Suprapubic skin (tissue), 4 donors: ENCODE data around the gene CRB1. TPM values are rescaled to one million over a fixed set of nuclear protein-coding genes. Genes with fewer than 3 reads are reported as not detected.
"Not testable (repeated sequence)": the region's sequence is repeated elsewhere in the genome, so short reads cannot be mapped to it uniquely, and the experiment has no call there.

Source experiments
- DNase-seq, 2 donors: peaks; one replicate each; pipeline ENCODE4 v3.0.0-alpha.2; 2019; ENCODE audit warnings: low spot score in 2 of 2
- H3K27ac ChIP-seq: fragments of 200-600 bp; sonication (generic); one replicate; pipeline ENCODE4 v1.5.1; 2019
- H3K27me3 ChIP-seq: fragments of 200-600 bp; sonication (generic); one replicate; pipeline ENCODE4 v1.5.1; 2019
- H3K36me3 ChIP-seq: fragments of 200-600 bp; sonication (generic); one replicate; pipeline ENCODE4 v1.5.1; 2019
- H3K4me1 ChIP-seq: fragments of 200-600 bp; sonication (generic); one replicate; pipeline ENCODE4 v1.5.1; 2019
- H3K4me3 ChIP-seq: fragments of 200-600 bp; sonication (generic); one replicate; pipeline ENCODE4 v1.5.1; 2019; ENCODE audit warnings: mild to moderate bottlenecking
- H3K9me3 ChIP-seq: fragments of 200-600 bp; sonication (generic); one replicate; pipeline ENCODE4 v1.5.1; 2019
- CTCF ChIP-seq, 2 donors: fragments of 200-600 bp in 1 of 2; fragments of 450-650 bp in 1 of 2; sonication (generic) in 1 of 2; IDR thresholded peaks; one replicate each; pipeline ENCODE4 v1.5.1; 2016 to 2019; ENCODE audit warnings: antibody characterized with exemption in 2 of 2, mild to moderate bottlenecking in 1 of 2, moderate library complexity in 1 of 2
- EP300 ChIP-seq: sonication (generic); formaldehyde crosslinking; IDR thresholded peaks from one replicate; pipeline ENCODE4 v1.6.1; 2017; ENCODE audit warnings: antibody characterized with exemption
- POLR2A ChIP-seq, 2 donors: fragments of 450-650 bp; IDR thresholded peaks; one replicate each; pipeline ENCODE4 v1.6.1; 2017; ENCODE audit warnings: antibody characterized with exemption in 2 of 2, mild to moderate bottlenecking in 2 of 2, moderate library complexity in 2 of 2
- POLR2AphosphoS5 ChIP-seq, 3 donors: sonication (generic); formaldehyde crosslinking; IDR thresholded peaks; one replicate each; pipeline ENCODE4 v1.6.1; 2017; ENCODE audit warnings: antibody characterized with exemption in 3 of 3
- WGBS: methylation state at CpG from one replicate; pipeline ENCODE4 v1.1.5; 2018; 5-methylcytosine and 5-hydroxymethylcytosine counted together
- total RNA-seq, 4 donors: library from RNA; depleted of rRNA; stranded (reverse); fragments of >200 nt; gene quantifications; one replicate each; pipeline ENCODE4 v1.1.0, GENCODE V29; 2016

The CRB1 gene
- total RNA-seq, 4 donors from 2014 or later = 0.16 TPM; not detected in 3

DNA sequence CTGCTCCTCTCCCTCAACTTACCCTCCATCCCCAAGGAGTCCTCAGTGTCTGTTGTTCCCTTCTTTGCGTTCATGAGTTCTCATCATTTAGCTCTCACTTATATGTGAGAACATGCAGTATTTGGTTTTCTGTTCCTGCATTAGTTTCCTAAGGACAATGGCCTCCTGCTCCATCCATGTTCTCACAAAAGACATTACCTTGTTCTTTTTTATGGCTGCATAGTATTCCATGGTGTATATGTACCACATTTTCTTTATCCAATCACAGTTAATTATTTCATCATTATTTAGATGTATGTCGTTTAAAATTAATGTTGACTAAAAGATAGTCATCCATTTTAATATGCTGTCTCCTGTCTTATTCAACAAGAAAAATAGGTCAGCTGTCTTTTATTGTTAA, 134.1 kb downstream of the CRB1 start:
- H3K9me3 ChIP-seq = no peaks in the 10 kb centered on the region
- no peaks in the 10 kb centered on the region for H3K4me1 ChIP-seq
- TF ChIP-seq POLR2AphosphoS5 (IDR thresholded peaks at IDR 0.05) (no peak), EP300 (no peak), POLR2A (IDR thresholded peaks at IDR 0.05) (no peak), CTCF (IDR thresholded peaks at IDR 0.05) (no peak)
- 98% methylated on average over 2 of the region's 2 CpGs for WGBS
- H3K4me3 ChIP-seq = no peak overlapping the region
- H3K36me3 ChIP-seq = no peaks in the 10 kb centered on the region
- DNase-seq = no peak
- no peak overlapping the region for H3K27ac ChIP-seq
- no peaks in the 10 kb centered on the region for H3K27me3 ChIP-seq

- not testable (repeated sequence) for H3K9me3 ChIP-seq, H3K4me3 ChIP-seq, H3K4me1 ChIP-seq, H3K36me3 ChIP-seq, DNase-seq, H3K27me3 ChIP-seq, H3K27ac ChIP-seq
- 88% methylated on average over 8 of the region's 8 CpGs for WGBS
Measured at GRCh38 chr1:197404774-197405173, 136.7 kb downstream of the CRB1 start.

DNA sequence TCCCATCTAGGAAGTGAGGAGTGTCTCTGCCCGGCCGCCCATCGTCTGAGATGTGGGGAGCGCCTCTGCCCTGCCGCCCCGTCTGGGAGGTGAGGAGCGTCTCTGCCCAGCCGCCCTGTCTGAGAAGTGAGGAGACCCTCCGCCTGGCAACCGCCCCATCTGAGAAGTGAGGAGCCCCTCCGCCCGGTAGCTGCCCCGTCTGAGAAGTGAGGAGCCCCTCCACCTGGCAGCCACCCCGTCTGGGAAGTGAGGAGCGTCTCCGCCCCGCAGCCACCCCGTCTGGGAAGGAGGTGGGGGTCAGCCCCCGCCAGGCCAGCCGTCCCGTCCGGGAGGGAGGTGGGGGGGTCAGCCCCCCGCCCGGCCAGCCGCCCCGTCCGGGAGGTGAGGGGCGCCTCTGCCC, 137.6 kb downstream of the CRB1 start:
- WGBS = no CpG with 5 or more reads among the region's 28 CpGs
- not testable (repeated sequence) for H3K4me3 ChIP-seq, H3K36me3 ChIP-seq, H3K4me1 ChIP-seq, H3K9me3 ChIP-seq, H3K27me3 ChIP-seq, DNase-seq, H3K27ac ChIP-seq

DNA sequence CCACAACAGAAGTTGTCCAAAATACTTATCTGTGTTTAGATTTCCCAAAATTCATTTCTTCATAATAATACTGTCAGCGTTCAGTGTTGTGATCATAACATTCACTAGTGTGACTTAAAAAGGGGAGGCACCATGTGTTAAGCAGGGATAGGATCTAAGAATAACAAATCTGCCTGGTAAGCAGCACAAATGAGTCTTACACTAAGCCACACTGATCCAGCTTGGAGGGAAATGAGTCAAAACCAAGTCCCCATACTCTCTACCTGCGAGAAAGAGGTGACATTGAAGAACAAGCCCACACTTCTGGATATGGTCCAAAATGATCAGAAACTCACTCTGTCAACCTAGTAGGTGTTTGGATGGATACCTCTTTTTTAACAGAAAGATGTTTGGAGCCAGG, 145.5 kb downstream of the CRB1 start:
- Histone ChIP-seq H3K4me3 (no peak overlapping the region), H3K27me3 (no peaks in the 10 kb centered on the region), H3K4me1 (no peaks in the 10 kb centered on the region), H3K27ac (no peak overlapping the region), H3K36me3 (no peaks in the 10 kb centered on the region), H3K9me3 (no peaks in the 10 kb centered on the region)
- DNase-seq = no peak
- no peak for TF ChIP-seq CTCF (IDR thresholded peaks at IDR 0.05)
- no peak for TF ChIP-seq POLR2A (IDR thresholded peaks at IDR 0.05)
- no peak for TF ChIP-seq EP300
- no peak for TF ChIP-seq POLR2AphosphoS5 (IDR thresholded peaks at IDR 0.05)
- WGBS = 80% methylated on average over 2 of the region's 2 CpGs

GRCh38 chr1:197415221-197415620, 147.2 kb downstream of the CRB1 start:
- 84% methylated on average over 3 of the region's 3 CpGs for WGBS
- no peak for DNase-seq
- Histone ChIP-seq H3K36me3 (no peaks in the 10 kb centered on the region), H3K4me3 (no peak overlapping the region), H3K27me3 (no peaks in the 10 kb centered on the region), H3K4me1 (no peaks in the 10 kb centered on the region), H3K9me3 (no peaks in the 10 kb centered on the region), H3K27ac (no peak overlapping the region)
- TF ChIP-seq CTCF (IDR thresholded peaks at IDR 0.05) (no peak), EP300 (no peak)

DNA sequence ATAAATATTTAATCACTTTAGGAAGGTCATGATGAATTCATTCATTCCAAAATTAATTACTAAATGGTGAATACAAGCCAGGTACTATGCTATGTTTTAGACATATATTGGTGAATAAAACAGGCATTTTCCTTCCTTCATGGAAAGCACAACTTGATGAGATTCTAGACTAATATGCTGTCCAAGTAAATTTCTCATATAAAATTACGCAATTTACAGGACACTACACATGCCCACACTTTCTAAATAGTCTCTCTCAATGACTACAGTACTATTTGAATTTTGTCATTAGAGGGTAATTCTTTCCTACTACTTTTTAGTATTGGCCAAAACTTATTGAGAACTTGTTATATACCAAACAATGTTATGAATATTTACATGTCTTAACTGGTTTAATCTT, 150.6 kb downstream of the CRB1 start:
- DNase-seq = no peak
- Histone ChIP-seq H3K27me3 (no peaks in the 10 kb centered on the region), H3K9me3 (no peaks in the 10 kb centered on the region), H3K4me3 (no peak overlapping the region), H3K36me3 (no peaks in the 10 kb centered on the region), H3K27ac (no peak overlapping the region), H3K4me1 (no peaks in the 10 kb centered on the region)
- no peak for TF ChIP-seq CTCF (IDR thresholded peaks at IDR 0.05)
- TF ChIP-seq POLR2AphosphoS5 (IDR thresholded peaks at IDR 0.05) = no peak
- no peak for TF ChIP-seq EP300
- TF ChIP-seq POLR2A (IDR thresholded peaks at IDR 0.05) = no peak
- WGBS = 98% methylated on average over 1 of the region's 1 CpG
